ENCODE data around the gene PROK2. TPM values are rescaled to one million over a fixed set of nuclear protein-coding genes. Genes with fewer than 3 reads are reported as not detected.
A peak's percentile ranks its signal among the peaks of the same experiment; 100 is the strongest.

Gene PROK2
- total and polyA plus RNA-seq, 2 experiments from 2014 or later: 2.1 to 2.3 TPM

GRCh38 chr3:71803248-71803647 is 18.3 kb upstream of the PROK2 start:
- no peaks in the 10 kb centered on the region for H4K20me1 ChIP-seq (replicated peaks; ENCODE audit: insufficient read depth)
- Mint-ChIP-seq H3K36me3 (ENCODE audit: low read depth) (no peaks in the 10 kb centered on the region), H3K27ac (no peak overlapping the region), H3K4me3 (no peak overlapping the region), H3K27me3 (ENCODE audit: insufficient read depth, low read depth, poor library complexity) (peaks cover 7% of the 10 kb centered on the region), H3K4me1 (peaks cover 39% of the 10 kb centered on the region), H3K9me3 (no peaks in the 10 kb centered on the region)
- peak; percentile 33 for DNase-seq (ENCODE audit: low spot score)
- H3K36me3 ChIP-seq (ENCODE audit: insufficient read depth): no peaks in the 10 kb centered on the region
- TF ChIP-seq STAT1 (IDR thresholded peaks at IDR 0.05; ENCODE audit: unreplicated experiment) (no peak), CTCF (conservative IDR thresholded peaks at IDR 0.05; ENCODE audit: low read depth in 2 of 2) (no peak), EZH2 (IDR thresholded peaks at IDR 0.05; ENCODE audit: low read depth, unreplicated experiment) (no peak), ZNF331 (CRISPR knock-in tag; IDR thresholded peaks at IDR 0.05; ENCODE audit: low read depth) (no peak), POLR2AphosphoS5 (IDR thresholded peaks at IDR 0.05; ENCODE audit: low read depth) (no peak), EZH2phosphoT487 (IDR thresholded peaks at IDR 0.05; ENCODE audit: unreplicated experiment) (no peak), JUNB (IDR thresholded peaks at IDR 0.05; ENCODE audit: unreplicated experiment) (no peak), CREB1 (CRISPR knock-in tag; IDR thresholded peaks at IDR 0.05; ENCODE audit: low read depth) (no peak), NANOG (IDR thresholded peaks at IDR 0.05; ENCODE audit: borderline replicate concordance) (no peak), ZNF114 (CRISPR knock-in tag; IDR thresholded peaks at IDR 0.05) (no peak), ZNF462 (CRISPR knock-in tag; IDR thresholded peaks at IDR 0.05) (no peak)
- TF ChIP-seq, protein P1, sequence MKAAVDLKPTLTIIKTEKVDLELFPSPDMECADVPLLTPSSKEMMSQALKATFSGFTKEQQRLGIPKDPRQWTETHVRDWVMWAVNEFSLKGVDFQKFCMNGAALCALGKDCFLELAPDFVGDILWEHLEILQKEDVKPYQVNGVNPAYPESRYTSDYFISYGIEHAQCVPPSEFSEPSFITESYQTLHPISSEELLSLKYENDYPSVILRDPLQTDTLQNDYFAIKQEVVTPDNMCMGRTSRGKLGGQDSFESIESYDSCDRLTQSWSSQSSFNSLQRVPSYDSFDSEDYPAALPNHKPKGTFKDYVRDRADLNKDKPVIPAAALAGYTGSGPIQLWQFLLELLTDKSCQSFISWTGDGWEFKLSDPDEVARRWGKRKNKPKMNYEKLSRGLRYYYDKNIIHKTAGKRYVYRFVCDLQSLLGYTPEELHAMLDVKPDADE (IDR thresholded peaks at IDR 0.05): no peak
- H3K27ac ChIP-seq (ENCODE audit: low read depth): no peak overlapping the region
- peaks cover 4% of the 10 kb centered on the region; the same call in 1 of the 2 replicates for H3K9me2 ChIP-seq (ENCODE audit: insufficient read depth)
- H3F3A ChIP-seq (replicated peaks; ENCODE audit: low read depth): no peaks in the 10 kb centered on the region
- H3K4me1 ChIP-seq (ENCODE audit: insufficient read depth): peaks cover 45% of the 10 kb centered on the region
- no peaks in the 10 kb centered on the region for H3K79me2 ChIP-seq (replicated peaks; ENCODE audit: insufficient read depth)
- H3K27me3 ChIP-seq (ENCODE audit: insufficient read depth): no peaks in the 10 kb centered on the region
- H2AFZ ChIP-seq: 0 out of 2 replicates have a peak overlapping the region, but pooled peaks have one; percentile 28
- H3K4me2 ChIP-seq: no peak overlapping the region
- no peak overlapping the region for H3K4me3 ChIP-seq
- peak; percentile 78 for ATAC-seq
